GM12872 (cell line): ENCODE results near the gene RTN4RL1.

ENCODE experiments used
- TF ChIP-seq, protein P1 (sequence below): IDR thresholded peaks from 3 replicates; pipeline ENCODE4 v1.5.1; 2011; ENCODE audit warnings: low read depth, mild to moderate bottlenecking, low read length, moderate library complexity; ENCODE audit not compliant: insufficient read depth

RTN4RL1 gene

DNA sequence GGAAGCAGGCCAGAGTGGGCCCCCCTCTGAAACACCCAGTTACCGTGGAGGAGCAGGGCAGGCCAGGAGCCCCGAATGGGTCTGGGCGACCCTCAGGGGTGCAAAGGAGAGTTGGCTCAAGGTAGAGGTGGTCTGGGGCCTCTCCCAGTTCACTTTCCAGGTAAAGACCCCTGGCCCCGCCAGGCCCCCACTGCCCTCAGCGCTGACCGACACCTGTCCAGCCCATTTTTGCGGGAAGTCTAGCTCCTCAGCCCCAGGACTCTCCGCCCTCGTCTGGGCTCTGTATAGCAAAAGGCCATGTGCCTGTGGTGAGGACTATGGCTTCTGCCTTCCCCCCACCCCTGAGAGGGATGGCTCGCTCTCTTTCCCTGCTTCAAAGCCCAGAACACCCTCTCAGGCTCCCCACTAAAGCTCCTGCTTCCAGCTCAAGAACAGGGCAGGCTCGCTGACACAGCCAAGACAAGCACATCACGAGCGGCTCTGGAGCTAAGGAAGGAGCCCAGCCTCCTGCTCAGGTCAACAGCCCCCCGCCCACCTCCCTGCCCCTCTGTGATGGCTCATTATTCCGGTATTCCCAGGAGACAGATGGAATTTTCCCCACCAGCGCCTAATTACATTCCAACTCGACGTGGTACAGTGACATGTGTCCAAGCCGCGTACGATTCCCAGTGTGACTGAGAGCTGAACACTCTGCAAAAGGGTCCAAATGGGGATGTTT is 59.4 kb downstream of the RTN4RL1 start:
- TF ChIP-seq, protein P1, sequence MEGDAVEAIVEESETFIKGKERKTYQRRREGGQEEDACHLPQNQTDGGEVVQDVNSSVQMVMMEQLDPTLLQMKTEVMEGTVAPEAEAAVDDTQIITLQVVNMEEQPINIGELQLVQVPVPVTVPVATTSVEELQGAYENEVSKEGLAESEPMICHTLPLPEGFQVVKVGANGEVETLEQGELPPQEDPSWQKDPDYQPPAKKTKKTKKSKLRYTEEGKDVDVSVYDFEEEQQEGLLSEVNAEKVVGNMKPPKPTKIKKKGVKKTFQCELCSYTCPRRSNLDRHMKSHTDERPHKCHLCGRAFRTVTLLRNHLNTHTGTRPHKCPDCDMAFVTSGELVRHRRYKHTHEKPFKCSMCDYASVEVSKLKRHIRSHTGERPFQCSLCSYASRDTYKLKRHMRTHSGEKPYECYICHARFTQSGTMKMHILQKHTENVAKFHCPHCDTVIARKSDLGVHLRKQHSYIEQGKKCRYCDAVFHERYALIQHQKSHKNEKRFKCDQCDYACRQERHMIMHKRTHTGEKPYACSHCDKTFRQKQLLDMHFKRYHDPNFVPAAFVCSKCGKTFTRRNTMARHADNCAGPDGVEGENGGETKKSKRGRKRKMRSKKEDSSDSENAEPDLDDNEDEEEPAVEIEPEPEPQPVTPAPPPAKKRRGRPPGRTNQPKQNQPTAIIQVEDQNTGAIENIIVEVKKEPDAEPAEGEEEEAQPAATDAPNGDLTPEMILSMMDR: no peak

DNA sequence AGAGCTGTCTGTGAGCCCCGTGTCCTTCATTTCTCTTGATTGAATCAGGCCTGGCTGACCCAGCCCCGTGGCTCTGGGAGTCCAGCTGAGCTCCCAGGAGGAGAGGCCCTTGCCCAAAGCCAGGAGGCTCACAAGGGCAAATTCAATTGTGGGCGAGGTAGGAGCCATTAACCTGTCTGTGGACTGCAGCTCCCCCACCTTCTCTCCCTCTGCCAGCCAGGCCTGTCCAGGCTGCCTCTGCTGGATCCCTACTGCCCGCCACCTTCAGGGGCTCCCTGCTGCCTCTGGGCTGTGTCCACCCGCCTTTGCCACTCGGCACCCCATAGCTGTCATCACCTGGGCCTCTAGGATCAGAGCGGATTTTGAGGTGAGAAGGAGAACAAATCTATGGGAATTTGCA is 61.9 kb downstream of the RTN4RL1 start:
- TF ChIP-seq, protein P1: no peak

DNA sequence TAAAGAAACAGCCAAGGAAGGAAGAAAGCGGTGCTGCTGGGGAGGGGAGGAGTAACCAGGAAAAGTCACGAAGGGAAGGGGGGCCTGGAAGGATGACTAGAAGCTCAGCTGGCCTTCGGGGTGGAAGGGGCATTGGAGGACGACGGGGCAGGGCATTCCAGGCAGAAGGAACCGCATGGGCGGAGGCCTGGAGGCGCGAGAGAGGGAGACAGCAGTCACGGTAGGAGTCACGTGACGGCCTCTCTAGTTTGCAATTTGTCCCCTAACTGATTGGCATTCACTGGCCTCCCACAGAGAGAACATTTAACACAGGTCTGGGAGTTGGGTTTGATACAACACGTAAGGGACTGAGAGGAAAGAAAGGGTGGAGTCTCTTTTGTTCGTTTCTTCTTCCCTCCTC is 63.9 kb downstream of the RTN4RL1 start:
- TF ChIP-seq, protein P1: no peak

DNA sequence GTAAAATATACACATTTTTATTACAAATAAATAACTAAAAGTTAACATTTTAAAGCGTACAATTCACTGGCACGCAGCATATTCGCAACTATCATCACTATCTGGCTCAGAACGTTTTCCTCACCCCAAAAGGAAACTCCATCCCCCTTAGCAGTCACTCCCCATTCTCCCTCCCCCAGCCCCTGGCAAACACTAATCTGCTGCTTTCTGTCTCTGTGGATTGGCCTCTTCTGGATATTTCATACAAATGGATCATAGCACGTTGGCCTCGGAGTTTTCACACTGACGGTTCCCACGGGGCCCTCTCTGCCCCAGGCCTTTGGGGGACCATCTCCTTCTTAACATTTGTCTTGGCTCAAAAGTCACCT is 64.6 kb downstream of the RTN4RL1 start:
- TF ChIP-seq, protein P1: no peak

DNA sequence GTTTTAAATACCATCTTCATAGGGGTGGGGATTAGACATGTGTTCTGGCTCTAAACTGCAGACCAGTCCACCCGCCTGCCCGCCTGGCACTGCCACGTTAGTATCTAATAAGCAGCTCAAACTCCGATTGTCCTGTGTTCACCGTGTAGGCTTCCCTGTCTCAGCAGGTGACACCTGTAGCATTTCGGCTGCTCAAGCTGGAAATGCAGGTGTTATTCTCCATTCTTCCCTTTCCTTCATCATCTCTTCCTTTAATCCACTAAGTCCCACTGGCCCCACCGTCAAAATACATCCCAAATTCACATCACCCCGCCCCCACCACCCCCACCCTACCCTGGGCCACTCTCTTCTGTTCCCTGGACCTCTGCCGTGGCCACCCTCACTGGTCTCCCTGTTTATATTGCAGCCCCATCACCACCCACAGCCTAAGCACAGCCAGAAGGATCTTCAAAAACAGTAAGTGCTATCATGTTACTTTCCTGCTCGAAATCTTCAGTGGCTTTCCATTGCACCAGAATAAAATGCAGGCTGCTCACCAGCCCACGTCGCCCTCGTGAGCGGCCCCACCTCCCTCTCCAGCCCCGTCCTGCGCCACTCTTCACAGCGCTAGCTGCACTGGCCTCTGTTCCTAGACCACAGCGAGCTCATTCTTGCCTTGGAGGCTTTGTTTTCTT is 65.1 kb downstream of the RTN4RL1 start:
- TF ChIP-seq, protein P1: no peak

DNA sequence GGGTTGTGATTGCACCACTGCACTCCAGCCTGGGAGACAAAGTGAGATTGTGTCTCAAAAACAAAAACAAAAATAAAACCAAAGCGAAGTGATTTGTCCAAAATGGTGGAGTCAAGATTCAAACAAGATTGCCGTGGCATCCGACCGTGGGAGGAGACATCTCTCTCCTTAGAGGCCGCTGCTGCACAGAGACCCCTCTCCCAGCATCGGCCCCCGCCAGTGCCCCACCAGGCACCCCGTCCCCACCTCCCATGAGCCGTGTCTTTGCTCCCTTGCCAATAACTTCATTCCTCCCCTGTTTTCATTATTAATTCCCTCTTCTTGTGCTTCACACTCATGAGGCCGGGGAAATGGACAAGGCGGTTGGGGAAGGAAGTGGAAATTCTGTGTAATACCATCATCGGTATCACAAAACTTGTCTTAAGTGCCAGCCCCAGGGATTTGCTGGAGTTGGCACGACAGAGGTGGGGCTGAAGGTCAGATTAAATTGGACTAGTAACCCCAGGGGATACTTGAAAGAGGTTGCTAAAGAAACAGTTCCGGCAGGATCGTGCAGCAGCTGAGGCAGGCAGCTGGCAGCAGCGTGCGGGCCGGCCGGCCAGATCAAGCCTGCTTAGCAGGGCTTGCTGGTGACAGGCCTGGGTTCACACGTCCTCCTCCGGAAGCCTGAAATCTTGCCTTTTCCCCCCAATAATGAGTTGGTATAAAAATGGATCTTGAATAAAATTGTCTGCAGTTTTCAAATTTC is 66.8 kb downstream of the RTN4RL1 start:
- TF ChIP-seq, protein P1: no peak

DNA sequence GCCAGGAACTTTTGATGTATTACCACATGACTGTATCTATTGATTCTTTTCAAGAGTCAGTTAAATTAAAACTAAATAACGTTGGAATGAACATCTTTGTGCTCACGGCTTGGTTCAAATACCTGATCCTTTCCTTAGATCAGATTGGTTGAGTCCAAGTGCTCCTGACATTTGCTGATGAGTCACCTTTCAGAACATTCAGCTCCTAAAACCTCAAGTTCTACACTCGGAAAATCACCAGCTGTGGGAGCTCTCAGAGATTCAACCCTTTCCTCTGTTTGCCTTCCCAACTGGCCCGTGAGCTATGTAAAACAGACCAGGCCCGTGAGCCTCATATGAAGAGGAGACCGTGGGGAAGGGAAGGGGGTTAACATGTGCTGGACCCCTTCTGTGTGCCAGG is 68.1 kb downstream of the RTN4RL1 start:
- TF ChIP-seq, protein P1: no peak
